Upper lobe of left lung (tissue), 6 donors: ENCODE data around the gene LAMP2. TPM values are rescaled to one million over a fixed set of nuclear protein-coding genes. Genes with fewer than 3 reads are reported as not detected.

ENCODE experiments used
- ATAC-seq, 2 donors: fragments of 200-7000 bp; cut with Tn5 transposase; one replicate each; pipeline ENCODE4 v1.9.1; 2022; ENCODE audit warnings: mild to moderate bottlenecking in 2 of 2, moderate library complexity in 2 of 2; ENCODE audit not compliant: low FRiP score in 2 of 2
- DNase-seq, 2 donors: peaks; one replicate each; pipeline ENCODE4 v3.0.0-alpha.2; 2019 to 2020
- H3K27ac ChIP-seq, 4 donors: fragments of 200-600 bp; sonication (generic); one replicate each; pipeline ENCODE4 v1.5.1; 2016 to 2019
- H3K27me3 ChIP-seq, 4 donors: fragments of 200-600 bp; sonication (generic); one replicate each; pipeline ENCODE4 v1.5.1; 2017 to 2019
- H3K36me3 ChIP-seq, 4 donors: fragments of 200-600 bp; sonication (generic); one replicate each; pipeline ENCODE4 v1.5.1; 2016 to 2019
- H3K4me1 ChIP-seq, 4 donors: fragments of 200-600 bp; sonication (generic); one replicate each; pipeline ENCODE4 v1.5.1; 2018 to 2019
- H3K4me3 ChIP-seq, 4 donors: fragments of 200-600 bp; sonication (generic); one replicate each; pipeline ENCODE4 v1.5.1; 2017 to 2019; ENCODE audit warnings: mild to moderate bottlenecking in 2 of 4, moderate library complexity in 1 of 4
- H3K9me3 ChIP-seq, 4 donors: fragments of 200-600 bp; sonication (generic); one replicate each; pipeline ENCODE4 v1.5.1; 2018 to 2019
- EP300 ChIP-seq, 4 donors: sonication (generic); formaldehyde crosslinking; IDR thresholded peaks; one replicate each; pipeline ENCODE4 v1.5.1; 2017; ENCODE audit warnings: antibody characterized with exemption in 4 of 4, control low read depth in 2 of 4
- POLR2A ChIP-seq, 4 donors: fragments of 450-650 bp; IDR thresholded peaks; one replicate each; pipeline ENCODE4 v1.5.1; 2016 to 2017; ENCODE audit warnings: antibody characterized with exemption in 4 of 4, mild to moderate bottlenecking in 2 of 4
- POLR2AphosphoS5 ChIP-seq, 2 donors: sonication (generic); formaldehyde crosslinking; IDR thresholded peaks; one replicate each; pipeline ENCODE4 v1.5.1; 2017; ENCODE audit warnings: antibody characterized with exemption in 2 of 2
- WGBS, 2 donors: methylation state at CpG; one replicate each; pipeline ENCODE4 v1.1.5; 2017 to 2018; 5-methylcytosine and 5-hydroxymethylcytosine counted together
- small RNA-seq, 4 donors: library from RNA; depleted of rRNA; stranded (forward); fragments of <200 nt; gene quantifications; one replicate each; pipeline ENCODE3, GENCODE V24; 2016
- total RNA-seq, 6 donors: library from RNA; depleted of rRNA in 4 of 6; stranded (reverse); fragments of >200 nt in 4 of 6; gene quantifications; one replicate each; pipeline versions ENCODE4 v1.1.0 to v1.2.1, GENCODE V29; 2016 to 2021
- TF ChIP-seq, protein P1 (sequence below), 6 experiments: fragments of 450-650 bp in 4 of 6; fragments of 200-600 bp in 2 of 6; sonication (generic) in 2 of 6; IDR thresholded peaks; one replicate each; pipeline ENCODE4 v1.5.1; 2016 to 2019; ENCODE audit warnings: antibody characterized with exemption in 6 of 6
- donor health status: DM: no; HTN: no; CAD: no; lungs with moderate emphysema.
- donor health status: DM: no; HTN: yes; CAD: no; lungs with severe emphysema.

Gene LAMP2
- total RNA-seq, 6 donors from 2014 or later = 28.0 to 145 (median 125) TPM

- Histone ChIP-seq H3K4me3 (no peak overlapping the region), H3K36me3 (no peaks in the 10 kb centered on the region), H3K9me3 (no peaks in the 10 kb centered on the region), H3K27me3 (no peaks in the 10 kb centered on the region), H3K4me1 (no peaks in the 10 kb centered on the region), H3K27ac (no peak overlapping the region)
- no peak for TF ChIP-seq POLR2AphosphoS5 (IDR thresholded peaks at IDR 0.05)
- TF ChIP-seq EP300 (IDR thresholded peaks at IDR 0.05) = no peak
- TF ChIP-seq POLR2A (IDR thresholded peaks at IDR 0.05) = no peak
- TF ChIP-seq, protein P1, sequence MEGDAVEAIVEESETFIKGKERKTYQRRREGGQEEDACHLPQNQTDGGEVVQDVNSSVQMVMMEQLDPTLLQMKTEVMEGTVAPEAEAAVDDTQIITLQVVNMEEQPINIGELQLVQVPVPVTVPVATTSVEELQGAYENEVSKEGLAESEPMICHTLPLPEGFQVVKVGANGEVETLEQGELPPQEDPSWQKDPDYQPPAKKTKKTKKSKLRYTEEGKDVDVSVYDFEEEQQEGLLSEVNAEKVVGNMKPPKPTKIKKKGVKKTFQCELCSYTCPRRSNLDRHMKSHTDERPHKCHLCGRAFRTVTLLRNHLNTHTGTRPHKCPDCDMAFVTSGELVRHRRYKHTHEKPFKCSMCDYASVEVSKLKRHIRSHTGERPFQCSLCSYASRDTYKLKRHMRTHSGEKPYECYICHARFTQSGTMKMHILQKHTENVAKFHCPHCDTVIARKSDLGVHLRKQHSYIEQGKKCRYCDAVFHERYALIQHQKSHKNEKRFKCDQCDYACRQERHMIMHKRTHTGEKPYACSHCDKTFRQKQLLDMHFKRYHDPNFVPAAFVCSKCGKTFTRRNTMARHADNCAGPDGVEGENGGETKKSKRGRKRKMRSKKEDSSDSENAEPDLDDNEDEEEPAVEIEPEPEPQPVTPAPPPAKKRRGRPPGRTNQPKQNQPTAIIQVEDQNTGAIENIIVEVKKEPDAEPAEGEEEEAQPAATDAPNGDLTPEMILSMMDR (IDR thresholded peaks at IDR 0.05) = no peak
- no peak for ATAC-seq
- DNase-seq = no peak
Measured at GRCh38 chrX:120401301-120401700, 67.8 kb downstream of the LAMP2 start.

GRCh38 chrX:120380699-120381098, 88.4 kb downstream of the LAMP2 start:
- H3K4me3 ChIP-seq = no peak overlapping the region
- ATAC-seq (no peak), DNase-seq (no peak)
- no peaks in the 10 kb centered on the region for H3K27me3 ChIP-seq
- no peak overlapping the region for H3K27ac ChIP-seq
- H3K9me3 ChIP-seq = no peaks in the 10 kb centered on the region
- WGBS, 2 donors = 13 to 15% methylated on average over 3 of the region's 3 CpGs
- no peaks in the 10 kb centered on the region for H3K4me1 ChIP-seq
- H3K36me3 ChIP-seq = no peaks in the 10 kb centered on the region
- no peak for TF ChIP-seq POLR2A (IDR thresholded peaks at IDR 0.05)
- TF ChIP-seq, protein P1 (IDR thresholded peaks at IDR 0.05) = peak in 3 of 6 experiments; percentile 26 to 42 (median 35)

DNA sequence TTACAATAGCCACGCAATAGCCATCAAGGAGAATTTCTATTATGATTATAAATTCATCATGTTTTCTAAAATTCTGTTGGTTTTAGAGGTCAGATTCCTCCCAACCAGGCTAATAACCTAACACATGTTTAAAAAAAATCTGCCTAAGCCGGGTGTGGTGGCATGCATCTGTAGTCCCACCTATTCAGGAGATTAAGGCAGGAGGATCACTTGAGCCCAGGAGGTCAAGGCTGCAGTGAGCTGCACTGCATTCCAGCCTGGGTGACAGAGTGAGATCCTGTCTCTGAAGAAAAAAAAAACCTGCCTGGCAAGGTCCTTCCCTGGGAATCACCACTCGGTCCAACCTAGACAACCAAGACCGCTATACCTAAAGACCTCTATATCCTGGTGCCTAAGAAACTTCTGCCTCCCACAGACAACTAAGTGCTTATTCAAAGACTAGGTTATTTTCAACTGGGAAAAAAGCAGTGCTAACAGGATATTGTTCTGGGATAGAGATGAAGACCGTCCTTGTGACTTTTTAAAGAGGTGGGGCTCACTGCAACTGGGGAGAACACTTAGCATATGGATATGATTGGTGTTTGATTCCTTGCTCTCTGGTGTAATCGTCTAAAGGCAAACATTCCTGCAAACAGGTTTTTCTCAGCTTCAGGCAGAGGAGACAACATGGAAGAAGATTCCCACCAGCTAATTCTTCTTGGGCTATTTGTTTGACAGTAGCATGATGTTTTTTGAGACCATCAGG, 89.0 kb downstream of the LAMP2 start:
- no peaks in the 10 kb centered on the region for H3K4me1 ChIP-seq
- TF ChIP-seq EP300 (IDR thresholded peaks at IDR 0.05) (no peak), POLR2A (IDR thresholded peaks at IDR 0.05) (no peak), POLR2AphosphoS5 (IDR thresholded peaks at IDR 0.05) (no peak)
- TF ChIP-seq, protein P1 (IDR thresholded peaks at IDR 0.05) = no peak
- DNase-seq = no peak
- ATAC-seq = no peak
- no peaks in the 10 kb centered on the region for H3K27me3 ChIP-seq
- no peaks in the 10 kb centered on the region for H3K9me3 ChIP-seq
- H3K27ac ChIP-seq = no peak overlapping the region
- WGBS, 2 donors = 54 to 55% methylated on average over 4 to 6 of the region's 6 CpGs
- no peak overlapping the region for H3K4me3 ChIP-seq
- no peaks in the 10 kb centered on the region for H3K36me3 ChIP-seq

- H3K4me1 ChIP-seq = no peaks in the 10 kb centered on the region
- 90 to 91% methylated on average over 5 of the region's 5 CpGs for WGBS, 2 donors
- H3K4me3 ChIP-seq = no peak overlapping the region
- DNase-seq (no peak), ATAC-seq (no peak)
- H3K27ac ChIP-seq = no peak overlapping the region
- no peaks in the 10 kb centered on the region for H3K27me3 ChIP-seq
- TF ChIP-seq, protein P1 (IDR thresholded peaks at IDR 0.05) = no peak
- TF ChIP-seq POLR2AphosphoS5 (IDR thresholded peaks at IDR 0.05) (no peak), EP300 (IDR thresholded peaks at IDR 0.05) (no peak), POLR2A (IDR thresholded peaks at IDR 0.05) (no peak)
- no peaks in the 10 kb centered on the region for H3K36me3 ChIP-seq
- no peaks in the 10 kb centered on the region for H3K9me3 ChIP-seq
Measured at GRCh38 chrX:120378570-120378969, 90.5 kb downstream of the LAMP2 start.

Small RNAs within 50 kb of the gene (small RNA-seq; reads per million reads assigned to genes)
- gene RNU7-37P = 0 reads per million in 4 donors

Other genes starting within 250 kb of the LAMP2 start
- gene ZBTB33, start 218.5 kb downstream of the LAMP2 start, total RNA-seq = 10 to 100 TPM in 4 of 6 donors, 1 to 10 TPM in 2; 5.0 to 18.6 (median 12.6) TPM
- gene TMEM255A, start 157.8 kb downstream of the LAMP2 start, total RNA-seq = 1 to 10 TPM; 1.0 to 3.3 (median 1.6) TPM
- gene ATP1B4, start 107.2 kb downstream of the LAMP2 start, total RNA-seq = not detected
- gene CUL4B, start 91.7 kb upstream of the LAMP2 start, total RNA-seq = 10 to 100 TPM; 17.9 to 58.7 (median 31.1) TPM
- gene MCTS1, start 134.8 kb upstream of the LAMP2 start, total RNA-seq = 10 to 100 TPM in 5 of 6 donors, 1 to 10 TPM in 1; 4.8 to 28.3 (median 22.1) TPM
- gene C1GALT1C1, start 160.8 kb upstream of the LAMP2 start, total RNA-seq = 10 to 100 TPM in 5 of 6 donors, 1 to 10 TPM in 1; 4.2 to 39.1 (median 18.0) TPM